ENCODE results near the gene SOX5. TPM values are rescaled to one million over a fixed set of nuclear protein-coding genes. Genes with fewer than 3 reads are reported as not detected.
"Not testable (repeated sequence)": the region's sequence is repeated elsewhere in the genome, so short reads cannot be mapped to it uniquely, and the experiment has no call there.

The SOX5 gene
- total RNA-seq, 2 experiments from 2014 or later: 0.69 to 0.70 TPM

- DNase-seq: no peak
- Mint-ChIP-seq H3K9me3 (peaks cover 4% of the 10 kb centered on the region), H3K4me1 (ENCODE audit: low read depth) (no peaks in the 10 kb centered on the region), H3K27ac (no peak overlapping the region), H3K4me3 (no peak overlapping the region), H3K27me3 (no peaks in the 10 kb centered on the region), H3K36me3 (no peaks in the 10 kb centered on the region)
- CTCF ChIA-PET: no interaction called here
- intact Hi-C loops (cut with micrococcal nuclease): no loop called here
- POLR2A ChIA-PET: no interaction called here
Observed at GRCh38 chr12:23895792-23896218, 53.7 kb downstream of the SOX5 start.

- no peak overlapping the region for H3K4me3 Mint-ChIP-seq
- no peaks in the 10 kb centered on the region for H3K27me3 Mint-ChIP-seq
- DNase-seq: no peak
- no peaks in the 10 kb centered on the region for H3K4me1 Mint-ChIP-seq (ENCODE audit: low read depth)
- ChIA-PET POLR2A (no interaction called here), CTCF (no interaction called here)
- no peak overlapping the region for H3K27ac Mint-ChIP-seq
- peaks cover 4% of the 10 kb centered on the region for H3K9me3 Mint-ChIP-seq
- intact Hi-C loops (cut with micrococcal nuclease): no loop called here
- no peaks in the 10 kb centered on the region for H3K36me3 Mint-ChIP-seq
Observed at GRCh38 chr12:23893611-23894010, 55.9 kb downstream of the SOX5 start.

GRCh38 chr12:23891115-23891514, 58.4 kb downstream of the SOX5 start:
- no peak overlapping the region for H3K27ac Mint-ChIP-seq
- no peak overlapping the region for H3K4me3 Mint-ChIP-seq
- intact Hi-C loops (cut with micrococcal nuclease): no loop called here
- DNase-seq: no peak
- no peaks in the 10 kb centered on the region for H3K27me3 Mint-ChIP-seq
- H3K9me3 Mint-ChIP-seq: peaks cover 4% of the 10 kb centered on the region
- ChIA-PET POLR2A (no interaction called here), CTCF (no interaction called here)
- H3K4me1 Mint-ChIP-seq (ENCODE audit: low read depth): no peaks in the 10 kb centered on the region
- H3K36me3 Mint-ChIP-seq: no peaks in the 10 kb centered on the region

GRCh38 chr12:23889069-23889440, 60.4 kb downstream of the SOX5 start:
- Mint-ChIP-seq H3K36me3 (no peaks in the 10 kb centered on the region), H3K27me3 (no peaks in the 10 kb centered on the region), H3K27ac (no peak overlapping the region), H3K4me3 (no peak overlapping the region), H3K9me3 (peaks cover 4% of the 10 kb centered on the region), H3K4me1 (ENCODE audit: low read depth) (no peaks in the 10 kb centered on the region)
- no peak for DNase-seq
- ChIA-PET POLR2A (no interaction called here), CTCF (no interaction called here)
- intact Hi-C loops (cut with micrococcal nuclease): no loop called here

- CTCF ChIA-PET: no interaction called here
- intact Hi-C loops (cut with micrococcal nuclease): no loop called here
Observed at GRCh38 chr12:23888396-23889068, 60.9 kb downstream of the SOX5 start.

GRCh38 chr12:23887055-23887835, 62.2 kb downstream of the SOX5 start:
- no peaks in the 10 kb centered on the region for H3K4me1 Mint-ChIP-seq (ENCODE audit: low read depth)
- intact Hi-C loops (cut with micrococcal nuclease): no loop called here
- no peak overlapping the region for H3K4me3 Mint-ChIP-seq
- no peaks in the 10 kb centered on the region for H3K36me3 Mint-ChIP-seq
- POLR2A ChIA-PET: no interaction called here
- no peak for DNase-seq
- CTCF ChIA-PET: no interaction called here
- H3K9me3 Mint-ChIP-seq: no peaks in the 10 kb centered on the region
- H3K27me3 Mint-ChIP-seq: no peaks in the 10 kb centered on the region
- no peak overlapping the region for H3K27ac Mint-ChIP-seq

More at GRCh38 chr12:23888396-23889068, 60.9 kb downstream of the SOX5 start:
- H3K4me3 Mint-ChIP-seq: no peak overlapping the region
- no peaks in the 10 kb centered on the region for H3K27me3 Mint-ChIP-seq
- H3K4me1 Mint-ChIP-seq (ENCODE audit: low read depth): no peaks in the 10 kb centered on the region
- POLR2A ChIA-PET: no interaction called here
- no peaks in the 10 kb centered on the region for H3K36me3 Mint-ChIP-seq
- DNase-seq: no peak
- peaks cover 3% of the 10 kb centered on the region for H3K9me3 Mint-ChIP-seq
- H3K27ac Mint-ChIP-seq: no peak overlapping the region

- no peak for DNase-seq
- no peak overlapping the region for H3K27ac Mint-ChIP-seq
- H3K27me3 Mint-ChIP-seq: no peaks in the 10 kb centered on the region
- intact Hi-C loops (cut with micrococcal nuclease): no loop called here
- CTCF ChIA-PET: no interaction called here
- no peaks in the 10 kb centered on the region for H3K36me3 Mint-ChIP-seq
- no peak overlapping the region for H3K4me3 Mint-ChIP-seq
- no peaks in the 10 kb centered on the region for H3K9me3 Mint-ChIP-seq
- H3K4me1 Mint-ChIP-seq (ENCODE audit: low read depth): no peaks in the 10 kb centered on the region
- POLR2A ChIA-PET: no interaction called here
Observed at GRCh38 chr12:23885394-23885793, 64.1 kb downstream of the SOX5 start.

- ChIA-PET POLR2A (no interaction called here), CTCF (no interaction called here)
- no peak for DNase-seq
- intact Hi-C loops (cut with micrococcal nuclease): no loop called here
- Mint-ChIP-seq H3K4me1 (ENCODE audit: low read depth) (no peaks in the 10 kb centered on the region), H3K27me3 (no peaks in the 10 kb centered on the region), H3K4me3 (no peak overlapping the region), H3K36me3 (no peaks in the 10 kb centered on the region), H3K27ac (no peak overlapping the region), H3K9me3 (no peaks in the 10 kb centered on the region)
Observed at GRCh38 chr12:23884909-23885308, 64.6 kb downstream of the SOX5 start.

- H3K4me3 Mint-ChIP-seq: no peak overlapping the region
- H3K4me1 Mint-ChIP-seq (ENCODE audit: low read depth): no peaks in the 10 kb centered on the region
- DNase-seq: no peak
- ChIA-PET POLR2A (no interaction called here), CTCF (no interaction called here)
- no peaks in the 10 kb centered on the region for H3K36me3 Mint-ChIP-seq
- H3K27me3 Mint-ChIP-seq: no peaks in the 10 kb centered on the region
- H3K27ac Mint-ChIP-seq: no peak overlapping the region
- intact Hi-C loops (cut with micrococcal nuclease): no loop called here
- H3K9me3 Mint-ChIP-seq: no peaks in the 10 kb centered on the region
Observed at GRCh38 chr12:23880988-23881387, 68.5 kb downstream of the SOX5 start.

- H3K27me3 Mint-ChIP-seq; H3K4me1 Mint-ChIP-seq (ENCODE audit: low read depth); H3K4me3 Mint-ChIP-seq; H3K27ac Mint-ChIP-seq; H3K36me3 Mint-ChIP-seq; CTCF ChIA-PET; intact Hi-C loops (cut with micrococcal nuclease); H3K9me3 Mint-ChIP-seq; DNase-seq; POLR2A ChIA-PET: not testable (repeated sequence)
Observed at GRCh38 chr12:23876618-23877017, 72.9 kb downstream of the SOX5 start.

- no peaks in the 10 kb centered on the region for H3K4me1 Mint-ChIP-seq (ENCODE audit: low read depth)
- no peak overlapping the region for H3K27ac Mint-ChIP-seq
- intact Hi-C loops (cut with micrococcal nuclease): no loop called here
- no peaks in the 10 kb centered on the region for H3K9me3 Mint-ChIP-seq
- H3K27me3 Mint-ChIP-seq: no peaks in the 10 kb centered on the region
- H3K36me3 Mint-ChIP-seq: no peaks in the 10 kb centered on the region
- ChIA-PET CTCF (no interaction called here), POLR2A (no interaction called here)
- no peak for DNase-seq
- no peak overlapping the region for H3K4me3 Mint-ChIP-seq
Observed at GRCh38 chr12:23867794-23868193, 81.7 kb downstream of the SOX5 start.

- no peak for DNase-seq
- CTCF ChIA-PET: no interaction called here
- no peak overlapping the region for H3K4me3 Mint-ChIP-seq
- H3K27me3 Mint-ChIP-seq: no peaks in the 10 kb centered on the region
- POLR2A ChIA-PET: no interaction called here
- no peak overlapping the region for H3K27ac Mint-ChIP-seq
- intact Hi-C loops (cut with micrococcal nuclease): no loop called here
- peaks cover 10% of the 10 kb centered on the region for H3K9me3 Mint-ChIP-seq
- no peaks in the 10 kb centered on the region for H3K36me3 Mint-ChIP-seq
- no peaks in the 10 kb centered on the region for H3K4me1 Mint-ChIP-seq (ENCODE audit: low read depth)
Observed at GRCh38 chr12:23862701-23863100, 86.8 kb downstream of the SOX5 start.

- no peak for DNase-seq
- peaks cover 10% of the 10 kb centered on the region for H3K9me3 Mint-ChIP-seq
- POLR2A ChIA-PET: no interaction called here
- intact Hi-C loops (cut with micrococcal nuclease): no loop called here
- CTCF ChIA-PET: no interaction called here
- no peak overlapping the region for H3K4me3 Mint-ChIP-seq
- H3K27me3 Mint-ChIP-seq: no peaks in the 10 kb centered on the region
- H3K27ac Mint-ChIP-seq: no peak overlapping the region
- H3K36me3 Mint-ChIP-seq: no peaks in the 10 kb centered on the region
- H3K4me1 Mint-ChIP-seq (ENCODE audit: low read depth): no peaks in the 10 kb centered on the region
Observed at GRCh38 chr12:23860019-23860418, 89.5 kb downstream of the SOX5 start.
